ENCODE data around the gene PRXL2B. TPM values are rescaled to one million over a fixed set of nuclear protein-coding genes. Genes with fewer than 3 reads are reported as not detected.

Gene PRXL2B
- total and polyA plus RNA-seq, 12 donors: 3.7 to 12.0 (median 5.4) TPM

GRCh38 chr1:2596530-2597333, 10.2 kb downstream of the PRXL2B start:
- DNase-seq: peak in 1 of 2 donors; percentile 8
- no peak for TF ChIP-seq CTCF (IDR thresholded peaks at IDR 0.05)
- Histone ChIP-seq H3K27ac (no peak overlapping the region), H3K9me3 (peaks cover 0 to 36% (median 9%) of the 10 kb centered on the region in 11 donors), H3K27me3 (peaks cover 0 to 26% (median 0%) of the 10 kb centered on the region in 7 donors), H3K36me3 (no peaks in the 10 kb centered on the region), H3K4me3 (no peak overlapping the region), H3K4me1 (peaks cover 0 to 16% (median 11%) of the 10 kb centered on the region in 9 donors)
- WGBS, 2 donors: 86 to 87% methylated on average over 28 of the region's 28 CpGs
- ATAC-seq: no peak
- intact Hi-C loops (cut with DNase I): loop anchor here in 2 of 10 donors (10.0 kb wide), 1 partner anchor 48 kb away; no protein-coding TSS in a partner anchor

- Histone ChIP-seq H3K4me3 (no peak overlapping the region), H3K36me3 (no peaks in the 10 kb centered on the region), H3K27me3 (peaks cover 0 to 26% (median 3%) of the 10 kb centered on the region in 7 donors), H3K27ac (no peak overlapping the region), H3K9me3 (peaks cover 0 to 36% (median 9%) of the 10 kb centered on the region in 11 donors), H3K4me1 (peaks cover 0 to 16% (median 11%) of the 10 kb centered on the region in 9 donors)
- ATAC-seq: no peak
- 69 to 77% methylated on average over 34 of the region's 34 CpGs for WGBS, 2 donors
- TF ChIP-seq CTCF (IDR thresholded peaks at IDR 0.05): no peak
- intact Hi-C loops (cut with DNase I): loop anchor here in 2 of 10 donors (10.0 kb wide), 1 partner anchor 47 kb away; no protein-coding TSS in a partner anchor
- DNase-seq: no peak
Measured at GRCh38 chr1:2597441-2598328, 11.1 kb downstream of the PRXL2B start.

- Histone ChIP-seq H3K27ac (no peak overlapping the region), H3K4me1 (peaks cover 0 to 11% (median 7%) of the 10 kb centered on the region in 9 donors), H3K36me3 (no peaks in the 10 kb centered on the region), H3K9me3 (peaks cover 0 to 36% (median 9%) of the 10 kb centered on the region in 11 donors), H3K4me3 (no peak overlapping the region), H3K27me3 (peaks cover 0 to 27% (median 9%) of the 10 kb centered on the region in 7 donors)
- no peak for TF ChIP-seq CTCF (IDR thresholded peaks at IDR 0.05)
- WGBS, 2 donors: 78% methylated on average over 3 of the region's 3 CpGs
- DNase-seq (no peak), ATAC-seq (no peak)
- intact Hi-C loops (cut with DNase I): loop anchor here in 2 of 10 donors (10.0 kb wide), 1 partner anchor 46 kb away; no protein-coding TSS in a partner anchor
Measured at GRCh38 chr1:2598329-2598931, 11.9 kb downstream of the PRXL2B start.

All from heart right ventricle (tissue), 16 donors.